ENCODE measurements around the gene ATF1. TPM values are rescaled to one million over a fixed set of nuclear protein-coding genes. Genes with fewer than 3 reads are reported as not detected.
A peak's percentile ranks its signal among the peaks of the same experiment; 100 is the strongest.

The ATF1 gene
- total RNA-seq, 5 donors from 2014 or later (not counting 1 experiment from before 2014, with no cell fraction given), result 33.2 to 42.8 (median 35.5) TPM

- ChIA-PET CTCF (no interaction called here), POLR2A (no interaction called here)
- Mint-ChIP-seq H3K36me3 (peaks cover 48% of the 10 kb centered on the region), H3K4me1 (no peaks in the 10 kb centered on the region), H3K9me3 (no peaks in the 10 kb centered on the region), H3K27me3 (no peaks in the 10 kb centered on the region), H3K27ac (no peak overlapping the region), H3K4me3 (no peak overlapping the region)
- no peak overlapping the region for H3K27ac ChIP-seq (ENCODE audit: low read length)
- no peaks in the 10 kb centered on the region for H3K4me1 ChIP-seq (ENCODE audit: control insufficient read depth in 1 of 2, extremely low read depth in 1 of 2, insufficient read depth in 2 of 2, low read length in 2 of 2)
- WGBS (ENCODE audit: insufficient coverage), result no CpG with 5 or more reads among the region's 1 CpG
- no peaks in the 10 kb centered on the region for H3K27me3 ChIP-seq (replicated peaks in 1 of 2; ENCODE audit: control insufficient read depth in 2 of 2, extremely low read depth in 1 of 2, insufficient read depth in 2 of 2, low read length in 1 of 2)
- H3K4me3 ChIP-seq (ENCODE audit: control insufficient read depth in 1 of 2, extremely low read depth in 1 of 2, low read length in 1 of 2), result no peak overlapping the region
- DNase-seq, result no peak
- H3K9me3 ChIP-seq, result no peaks in the 10 kb centered on the region
- ATAC-seq (replicated peaks in 1 of 4), result no peak
- peaks cover 5 to 38% of the 10 kb centered on the region in 2 donors for H3K36me3 ChIP-seq (ENCODE audit: control insufficient read depth in 2 of 2, extremely low read depth in 1 of 2, insufficient read depth in 1 of 2, low read length in 1 of 2)
Measured at GRCh38 chr12:50747817-50748216, 16.1 kb upstream of the ATF1 start.

GRCh38 chr12:50749459-50749882, 14.4 kb upstream of the ATF1 start:
- Mint-ChIP-seq H3K27ac (no peak overlapping the region), H3K4me3 (no peak overlapping the region), H3K4me1 (no peaks in the 10 kb centered on the region), H3K27me3 (no peaks in the 10 kb centered on the region), H3K9me3 (no peaks in the 10 kb centered on the region), H3K36me3 (peaks cover 42% of the 10 kb centered on the region)
- Histone ChIP-seq H3K27ac (ENCODE audit: low read length) (no peak overlapping the region), H3K27me3 (replicated peaks in 1 of 2; ENCODE audit: control insufficient read depth in 2 of 2, extremely low read depth in 1 of 2, insufficient read depth in 2 of 2, low read length in 1 of 2) (no peaks in the 10 kb centered on the region), H3K9me3 (no peaks in the 10 kb centered on the region), H3K4me3 (ENCODE audit: control insufficient read depth in 1 of 2, extremely low read depth in 1 of 2, low read length in 1 of 2) (no peak overlapping the region), H3K36me3 (ENCODE audit: control insufficient read depth in 2 of 2, extremely low read depth in 1 of 2, insufficient read depth in 1 of 2, low read length in 1 of 2) (peaks cover 5 to 25% of the 10 kb centered on the region in 2 donors), H3K4me1 (ENCODE audit: control insufficient read depth in 1 of 2, extremely low read depth in 1 of 2, insufficient read depth in 2 of 2, low read length in 2 of 2) (no peaks in the 10 kb centered on the region)
- 100% methylated on average over 2 of the region's 2 CpGs for WGBS (ENCODE audit: insufficient coverage)
- POLR2A ChIA-PET, result no interaction called here
- CTCF ChIA-PET, result no interaction called here
- ATAC-seq (replicated peaks in 1 of 4), result no peak
- no peak for DNase-seq

GRCh38 chr12:50750366-50750765, 13.5 kb upstream of the ATF1 start:
- H3K36me3 ChIP-seq (ENCODE audit: control insufficient read depth in 2 of 2, extremely low read depth in 1 of 2, insufficient read depth in 1 of 2, low read length in 1 of 2), result peaks cover 2 to 21% of the 10 kb centered on the region in 2 donors
- no peaks in the 10 kb centered on the region for H3K9me3 Mint-ChIP-seq
- H3K27ac ChIP-seq (ENCODE audit: low read length), result no peak overlapping the region
- no peak overlapping the region for H3K27ac Mint-ChIP-seq
- ChIA-PET POLR2A (no interaction called here), CTCF (no interaction called here)
- no peak for DNase-seq
- 91% methylated on average over 4 of the region's 4 CpGs for WGBS (ENCODE audit: insufficient coverage)
- peaks cover 37% of the 10 kb centered on the region for H3K36me3 Mint-ChIP-seq
- no peak overlapping the region for H3K4me3 ChIP-seq (ENCODE audit: control insufficient read depth in 1 of 2, extremely low read depth in 1 of 2, low read length in 1 of 2)
- H3K27me3 ChIP-seq (replicated peaks in 1 of 2; ENCODE audit: control insufficient read depth in 2 of 2, extremely low read depth in 1 of 2, insufficient read depth in 2 of 2, low read length in 1 of 2), result no peaks in the 10 kb centered on the region
- H3K4me1 ChIP-seq (ENCODE audit: control insufficient read depth in 1 of 2, extremely low read depth in 1 of 2, insufficient read depth in 2 of 2, low read length in 2 of 2), result no peaks in the 10 kb centered on the region
- no peaks in the 10 kb centered on the region for H3K9me3 ChIP-seq
- H3K4me3 Mint-ChIP-seq, result no peak overlapping the region
- no peak for ATAC-seq (replicated peaks in 1 of 4)
- H3K4me1 Mint-ChIP-seq, result no peaks in the 10 kb centered on the region
- no peaks in the 10 kb centered on the region for H3K27me3 Mint-ChIP-seq

- ChIA-PET CTCF (no interaction called here), POLR2A (no interaction called here)
- no peaks in the 10 kb centered on the region for H3K27me3 ChIP-seq (replicated peaks in 1 of 2; ENCODE audit: control insufficient read depth in 2 of 2, extremely low read depth in 1 of 2, insufficient read depth in 2 of 2, low read length in 1 of 2)
- Mint-ChIP-seq H3K9me3 (no peaks in the 10 kb centered on the region), H3K27me3 (no peaks in the 10 kb centered on the region), H3K27ac (peak overlapping the region in 1 of 2 donors; percentile 58), H3K36me3 (peaks cover 26% of the 10 kb centered on the region), H3K4me3 (no peak overlapping the region), H3K4me1 (no peaks in the 10 kb centered on the region)
- DNase-seq (no peak), ATAC-seq (replicated peaks in 1 of 4) (no peak)
- H3K9me3 ChIP-seq, result no peaks in the 10 kb centered on the region
- no peak overlapping the region for H3K27ac ChIP-seq (ENCODE audit: low read length)
- peaks cover 0 to 11% of the 10 kb centered on the region in 2 donors for H3K36me3 ChIP-seq (ENCODE audit: control insufficient read depth in 2 of 2, extremely low read depth in 1 of 2, insufficient read depth in 1 of 2, low read length in 1 of 2)
- no peaks in the 10 kb centered on the region for H3K4me1 ChIP-seq (ENCODE audit: control insufficient read depth in 1 of 2, extremely low read depth in 1 of 2, insufficient read depth in 2 of 2, low read length in 2 of 2)
- WGBS (ENCODE audit: insufficient coverage), result 96% methylated on average over 2 of the region's 6 CpGs
- H3K4me3 ChIP-seq (ENCODE audit: control insufficient read depth in 1 of 2, extremely low read depth in 1 of 2, low read length in 1 of 2), result no peak overlapping the region
Measured at GRCh38 chr12:50751948-50752721, 11.8 kb upstream of the ATF1 start.

GRCh38 chr12:50753232-50753769, 10.6 kb upstream of the ATF1 start:
- no peak for ATAC-seq (replicated peaks in 1 of 4)
- no peak overlapping the region for H3K4me3 ChIP-seq (ENCODE audit: control insufficient read depth in 1 of 2, extremely low read depth in 1 of 2, low read length in 1 of 2)
- no peaks in the 10 kb centered on the region for H3K4me1 ChIP-seq (ENCODE audit: control insufficient read depth in 1 of 2, extremely low read depth in 1 of 2, insufficient read depth in 2 of 2, low read length in 2 of 2)
- Mint-ChIP-seq H3K4me3 (no peak overlapping the region), H3K27me3 (no peaks in the 10 kb centered on the region), H3K36me3 (peaks cover 20% of the 10 kb centered on the region), H3K9me3 (no peaks in the 10 kb centered on the region), H3K27ac (no peak overlapping the region), H3K4me1 (no peaks in the 10 kb centered on the region)
- no peaks in the 10 kb centered on the region for H3K9me3 ChIP-seq
- ChIA-PET CTCF (no interaction called here), POLR2A (no interaction called here)
- no peaks in the 10 kb centered on the region for H3K27me3 ChIP-seq (replicated peaks in 1 of 2; ENCODE audit: control insufficient read depth in 2 of 2, extremely low read depth in 1 of 2, insufficient read depth in 2 of 2, low read length in 1 of 2)
- no peaks in the 10 kb centered on the region for H3K36me3 ChIP-seq (ENCODE audit: control insufficient read depth in 2 of 2, extremely low read depth in 1 of 2, insufficient read depth in 1 of 2, low read length in 1 of 2)
- WGBS (ENCODE audit: insufficient coverage), result 100% methylated on average over 4 of the region's 5 CpGs
- DNase-seq, result no peak
- H3K27ac ChIP-seq (ENCODE audit: low read length), result no peak overlapping the region

GRCh38 chr12:50764286-50765094, 589 bp downstream of the ATF1 start:
- peak overlapping the region; percentile 92 to 96 (median 93) for H3K4me3 Mint-ChIP-seq
- H3K9me3 Mint-ChIP-seq, result peaks cover 0 to 3% (median 0%) of the 10 kb centered on the region in 3 donors
- H3K27ac Mint-ChIP-seq, result peak overlapping the region; percentile 94
- no peaks in the 10 kb centered on the region for H3K36me3 Mint-ChIP-seq
- H3K27me3 ChIP-seq (replicated peaks in 1 of 2; ENCODE audit: control insufficient read depth in 2 of 2, extremely low read depth in 1 of 2, insufficient read depth in 2 of 2, low read length in 1 of 2), result no peaks in the 10 kb centered on the region
- peaks cover 33 to 48% (median 46%) of the 10 kb centered on the region in 3 donors for H3K4me1 Mint-ChIP-seq
- H3K36me3 ChIP-seq (ENCODE audit: control insufficient read depth in 2 of 2, extremely low read depth in 1 of 2, insufficient read depth in 1 of 2, low read length in 1 of 2), result no peaks in the 10 kb centered on the region
- no peaks in the 10 kb centered on the region for H3K9me3 ChIP-seq
- peak overlapping the region; percentile 92 for H3K27ac ChIP-seq (ENCODE audit: low read length)
- H3K4me1 ChIP-seq (ENCODE audit: control insufficient read depth in 1 of 2, extremely low read depth in 1 of 2, insufficient read depth in 2 of 2, low read length in 2 of 2), result peaks cover 5 to 33% of the 10 kb centered on the region in 2 experiments
- H3K27me3 Mint-ChIP-seq, result no peaks in the 10 kb centered on the region
- ATAC-seq (replicated peaks in 1 of 4) (peak; percentile 66 to 80 (median 75)), DNase-seq (peak in 34 of 35 experiments; percentile 13 to 88 (median 79))
- peak overlapping the region; percentile 66 to 97 for H3K4me3 ChIP-seq (ENCODE audit: control insufficient read depth in 1 of 2, extremely low read depth in 1 of 2, low read length in 1 of 2)
- CTCF ChIA-PET, result interaction anchor here (0.5 to 2.8 kb wide), 26 partner anchors 9 to 605 kb away, joined by 3 to 34 read pairs (median 4); partner anchors contain the start of genes CSRNP2 (in 1 of the 2), DAZAP2 (in 1 of the 2), DIP2B (in 1 of the 2) and SLC11A2 (in 1 of the 2)
- POLR2A ChIA-PET, result interaction anchor here (0.6 to 1.0 kb wide), 5 partner anchors 223 to 650 kb away, joined by 3 to 13 read pairs (median 3); partner anchors contain the start of genes DAZAP2 (in 1 of the 2) and POU6F1 (in 1 of the 2)
- under 1% methylated on average over 78 of the region's 91 CpGs for WGBS (ENCODE audit: insufficient coverage)

Data from T-cell (primary cell).